GM19468 (cell line): Measurements from ENCODE around the gene RABAC1.

Source experiments
- ATAC-seq: cut with Tn5 transposase; IDR thresholded peaks from one replicate; pipeline ENCODE4 v1.9.1; 2021; ENCODE audit warnings: mild to moderate bottlenecking, moderate library complexity, moderate number of reproducible peaks; ENCODE audit not compliant: unreplicated experiment; ENCODE audit errors: extremely low read depth

RABAC1 gene

DNA sequence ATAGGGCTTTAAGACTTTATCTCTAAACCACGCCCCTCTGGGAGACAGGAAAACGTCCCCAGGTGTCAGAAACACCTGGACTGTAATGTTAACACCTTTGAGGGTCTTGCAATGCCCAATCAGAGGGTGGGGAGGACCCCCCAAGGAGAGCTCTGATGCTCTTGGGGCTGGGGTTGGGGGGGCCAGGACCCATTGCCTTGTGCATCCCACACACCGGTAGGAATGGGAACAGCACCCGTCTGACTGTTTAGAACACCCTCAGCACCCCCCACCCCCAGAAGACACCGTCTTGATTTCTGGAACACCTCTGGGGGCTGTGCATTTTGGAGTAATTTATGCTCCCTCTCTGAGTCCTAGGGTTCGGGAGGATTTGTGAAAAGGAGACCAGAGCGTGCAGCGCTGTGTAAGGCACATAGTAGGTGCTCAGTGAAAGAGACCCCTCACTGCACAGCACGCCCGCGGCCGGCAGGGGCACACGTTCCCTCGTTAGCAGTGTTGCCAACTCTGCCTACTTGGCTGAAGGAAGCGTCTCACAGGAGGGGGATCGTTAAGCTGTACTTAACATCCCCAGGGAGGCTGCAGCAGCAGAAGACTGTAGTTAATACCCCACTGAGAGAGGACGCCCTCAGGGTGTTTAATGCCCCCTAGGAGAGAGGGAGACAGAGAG, 28.1 kb downstream of the RABAC1 start:
- ATAC-seq = no peak

GRCh38 chr19:41930322-41930722, 28.8 kb downstream of the RABAC1 start:
- ATAC-seq = no peak

DNA sequence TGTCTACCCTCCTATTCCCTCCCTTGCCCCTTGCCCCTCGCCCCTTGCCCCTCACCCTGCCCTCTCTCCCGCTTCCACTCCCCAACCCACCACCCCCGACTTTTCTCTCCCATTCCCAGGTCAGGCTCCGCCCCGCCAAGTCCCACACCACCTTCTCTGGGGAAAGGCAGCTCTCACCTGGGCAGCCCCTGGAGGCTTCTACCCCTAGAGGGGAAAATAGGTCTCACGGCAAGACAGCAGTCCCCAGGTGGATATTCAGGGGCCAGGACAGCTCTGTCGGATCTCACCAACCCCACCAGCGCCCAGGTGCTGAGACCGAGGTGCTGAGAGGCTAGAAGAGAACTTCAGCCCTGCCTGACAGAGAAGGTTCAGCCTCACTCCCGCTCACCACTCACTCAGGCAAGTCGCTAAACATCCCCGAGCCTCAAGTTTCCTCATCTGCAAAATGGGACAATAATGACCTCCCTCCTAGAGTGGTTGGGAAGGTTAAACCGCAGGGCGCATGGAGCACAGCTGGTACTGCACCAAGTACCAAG, 29.5 kb downstream of the RABAC1 start:
- no peak for ATAC-seq

DNA sequence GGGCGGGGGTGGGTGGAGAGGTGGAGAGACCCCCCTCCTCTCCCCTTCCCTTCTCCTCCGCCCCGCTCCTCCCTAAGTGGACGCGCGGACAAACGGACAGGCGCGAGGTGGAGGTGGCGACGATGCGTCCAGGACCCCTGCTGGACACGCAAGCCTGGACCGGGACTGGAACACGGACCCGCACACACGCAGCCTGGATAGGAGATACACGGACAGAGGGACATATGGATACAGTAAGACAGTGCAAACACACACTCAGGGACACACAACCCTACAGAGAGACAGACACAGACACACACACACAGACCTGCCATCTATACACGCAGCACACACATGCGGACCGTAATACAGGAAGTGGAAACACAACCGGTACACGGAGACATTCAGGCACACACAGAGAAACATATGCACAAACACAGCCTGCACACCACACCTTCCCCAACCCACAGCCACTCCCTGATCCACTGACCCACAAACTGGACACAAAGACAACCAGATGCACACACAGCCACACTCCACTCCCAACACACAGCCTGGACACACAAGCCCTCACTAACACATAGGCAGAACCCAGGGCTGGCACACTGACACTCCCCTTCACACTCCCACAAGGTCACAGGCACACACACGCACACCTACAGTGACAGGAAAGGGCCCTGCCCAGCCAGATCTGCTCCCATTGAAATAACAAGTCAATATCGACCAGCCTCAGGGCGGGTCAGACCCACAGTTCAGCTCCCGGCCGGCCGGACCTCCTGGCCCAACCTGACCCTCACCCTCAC, 30.2 kb downstream of the RABAC1 start:
- ATAC-seq = no peak

DNA sequence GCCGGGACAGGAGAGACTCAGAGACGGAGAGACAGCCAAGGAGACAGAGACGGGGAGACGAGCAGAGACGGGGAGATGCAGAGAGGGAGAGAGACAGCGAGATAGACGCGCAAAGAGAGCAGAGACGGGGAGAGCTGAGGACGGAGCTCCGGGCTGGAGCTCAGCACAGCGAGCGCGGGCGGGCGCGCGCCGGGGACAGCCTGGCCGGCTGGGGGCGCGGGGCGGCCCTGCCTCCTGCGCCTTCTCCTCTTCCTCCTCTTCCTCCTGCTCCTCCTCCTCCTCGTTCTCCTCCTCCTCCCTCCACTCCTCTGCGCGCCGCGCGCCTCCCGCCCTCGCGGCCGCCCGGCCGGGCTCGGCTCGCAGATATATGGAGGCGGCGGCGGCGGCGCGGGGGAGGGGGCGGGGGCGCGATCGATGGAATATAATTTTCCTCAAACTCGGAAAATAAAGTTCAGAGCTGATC, 30.9 kb downstream of the RABAC1 start, which contains the start of gene ERFL:
TSS of gene ERFL (minus strand) at position 229 of the 463 bp plus-strand sequence. CDS start 15,530 bp downstream, outside the sequence.
- ATAC-seq = no peak

DNA sequence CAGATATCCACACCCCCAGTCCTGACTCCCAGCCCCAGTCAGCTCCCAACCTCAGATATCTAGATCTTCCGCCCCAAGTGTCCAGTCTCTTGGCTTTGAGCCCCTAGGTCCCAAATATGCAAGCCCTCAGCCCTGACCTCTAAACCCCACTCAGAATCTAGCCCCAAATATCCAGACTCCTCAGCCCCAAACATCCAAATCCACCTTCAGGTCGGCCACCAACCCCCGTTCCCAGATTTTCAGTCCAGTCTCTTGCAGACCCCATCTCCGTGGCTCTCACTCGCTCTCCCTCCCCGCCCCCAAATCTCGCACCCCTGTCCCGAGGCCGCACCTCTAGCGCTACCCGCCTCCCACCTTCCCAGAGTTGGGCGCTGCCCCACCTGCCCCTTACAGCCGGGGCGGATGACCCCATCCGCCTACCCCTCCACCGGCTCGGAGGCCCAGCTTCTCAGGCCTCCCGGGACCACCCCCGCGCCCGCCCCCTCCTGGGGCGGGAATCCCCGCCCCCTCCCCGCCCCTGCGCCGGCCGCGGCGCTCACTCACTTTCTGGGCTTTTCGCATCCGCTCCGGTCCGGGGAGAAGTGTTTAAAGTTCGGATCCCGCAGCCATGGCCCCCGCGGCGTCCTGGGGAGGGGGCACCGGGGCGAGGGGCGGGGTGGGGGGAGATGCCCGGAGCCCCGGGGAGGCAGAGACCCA, 31.5 kb downstream of the RABAC1 start:
- ATAC-seq = no peak

- ATAC-seq = no peak
Measured at GRCh38 chr19:41926763-41927496, 32.2 kb downstream of the RABAC1 start.

DNA sequence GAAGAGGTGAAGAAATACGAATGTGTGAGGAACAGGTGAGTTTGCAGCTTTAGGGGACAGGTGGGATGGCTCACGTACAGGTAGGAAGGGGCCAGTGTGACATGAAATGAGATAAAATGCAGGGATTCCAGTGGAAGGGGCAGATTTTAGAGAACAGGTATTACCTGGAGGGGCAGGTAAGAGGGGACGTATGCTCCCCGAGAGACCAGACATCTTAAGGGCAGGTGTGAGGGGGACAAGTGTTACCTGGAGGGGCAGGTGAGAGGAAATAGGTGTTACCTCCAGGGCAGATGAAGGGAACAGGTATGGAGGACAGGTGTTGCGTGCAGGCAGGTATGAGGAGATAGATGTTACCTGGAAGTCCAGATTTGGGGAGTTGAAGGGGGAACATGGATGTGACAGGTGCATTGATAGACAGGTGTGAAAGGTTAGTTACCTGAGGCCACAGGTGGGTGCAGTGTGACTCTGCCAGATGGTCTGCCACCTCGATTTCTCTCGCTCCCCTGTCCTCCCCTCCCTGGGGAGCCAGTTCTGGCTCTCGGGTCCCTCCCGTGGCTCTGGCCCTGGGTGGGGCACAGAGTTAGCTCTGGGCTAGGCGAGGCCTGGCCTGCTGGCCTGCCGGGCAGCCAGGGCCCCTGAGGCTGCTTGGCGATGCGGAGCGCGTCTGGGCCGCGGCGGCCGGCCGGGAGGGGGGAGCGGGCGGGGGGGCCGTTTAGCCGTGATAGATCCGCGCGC, 32.9 kb downstream of the RABAC1 start:
- no peak for ATAC-seq

DNA sequence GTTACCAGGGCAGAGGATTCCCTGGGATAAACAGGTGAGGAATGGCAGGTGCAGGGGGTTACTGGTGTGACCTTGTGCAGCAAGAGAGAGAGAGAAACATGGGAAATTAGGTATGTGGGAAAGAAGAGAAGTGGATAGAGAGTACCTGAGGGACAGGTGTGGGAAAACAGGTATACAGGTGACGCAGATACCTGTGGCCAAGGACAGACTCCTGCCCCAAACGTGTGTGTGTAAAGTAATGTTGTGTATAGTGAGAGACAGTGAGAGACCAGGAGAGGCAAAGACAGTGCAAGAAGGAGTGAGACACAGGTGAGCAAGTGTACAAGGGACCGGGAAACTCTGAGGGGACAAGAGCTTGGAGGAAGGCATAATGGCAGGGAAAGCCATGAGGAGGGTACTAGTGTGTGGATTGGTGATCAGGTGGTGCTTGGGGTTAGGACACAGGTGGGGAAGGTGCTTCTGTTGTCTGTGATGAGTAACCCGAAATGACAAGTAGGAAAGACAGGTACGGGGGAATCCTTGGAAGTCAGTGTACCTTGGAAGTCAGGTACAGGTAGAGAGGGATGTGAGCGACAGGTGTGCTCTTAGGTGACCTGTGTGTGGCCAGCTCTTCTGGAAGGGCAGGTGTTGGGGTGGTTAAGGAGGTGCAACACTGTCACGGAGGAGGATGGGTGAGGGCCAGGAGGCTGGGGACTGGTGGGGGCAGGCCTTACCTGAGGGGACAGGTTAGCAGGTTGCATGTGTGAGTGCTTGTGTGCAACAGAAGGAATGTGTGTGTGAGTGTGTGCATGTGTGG, 33.7 kb downstream of the RABAC1 start:
- ATAC-seq = no peak

DNA sequence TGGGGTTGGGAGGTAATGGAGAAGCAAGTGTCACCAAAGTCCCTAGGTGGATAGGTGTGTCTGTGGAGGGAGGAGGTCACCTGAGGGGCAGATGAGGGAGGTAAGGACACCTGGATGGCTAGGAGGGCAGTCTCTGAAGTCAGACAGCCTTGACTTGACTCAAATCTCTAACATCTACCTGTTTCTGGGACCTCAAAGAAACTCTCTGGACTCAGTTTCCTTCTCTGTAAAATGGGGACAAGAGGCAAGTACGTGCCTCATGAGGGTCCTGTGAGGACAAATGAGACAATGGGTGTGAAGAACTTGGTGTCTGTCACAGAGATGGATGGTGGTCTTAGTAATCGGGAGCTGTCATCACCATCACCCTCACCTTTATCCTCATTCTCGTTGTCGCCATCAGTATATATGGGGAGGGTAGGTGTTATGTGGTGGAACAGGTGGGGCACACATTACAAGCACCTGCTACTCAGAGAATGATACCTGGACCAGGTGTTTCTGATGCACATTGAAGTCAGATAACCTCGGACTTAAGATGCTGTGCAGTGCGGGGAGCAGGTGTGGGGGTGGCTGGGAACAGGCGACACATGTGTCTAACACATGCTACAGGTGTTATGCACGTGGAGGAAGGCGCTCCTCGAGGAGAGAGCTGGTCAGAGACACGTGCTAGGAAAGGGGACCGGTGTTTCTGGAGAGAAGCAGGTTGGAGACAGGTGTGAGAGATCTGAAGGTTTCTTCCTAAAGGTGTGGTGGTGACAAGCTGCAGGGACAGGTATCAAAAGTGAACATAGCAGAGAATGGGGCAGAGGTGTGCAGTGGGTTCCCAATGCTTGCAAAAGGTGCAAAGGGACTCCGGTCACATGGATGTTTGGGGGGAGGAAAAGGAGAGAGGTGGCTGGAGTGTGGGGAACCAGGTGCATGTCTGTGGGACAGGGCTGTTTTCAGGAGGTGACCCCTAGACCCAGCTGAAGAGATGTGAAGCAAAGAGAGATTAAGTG, 34.7 kb downstream of the RABAC1 start:
- no peak for ATAC-seq

DNA sequence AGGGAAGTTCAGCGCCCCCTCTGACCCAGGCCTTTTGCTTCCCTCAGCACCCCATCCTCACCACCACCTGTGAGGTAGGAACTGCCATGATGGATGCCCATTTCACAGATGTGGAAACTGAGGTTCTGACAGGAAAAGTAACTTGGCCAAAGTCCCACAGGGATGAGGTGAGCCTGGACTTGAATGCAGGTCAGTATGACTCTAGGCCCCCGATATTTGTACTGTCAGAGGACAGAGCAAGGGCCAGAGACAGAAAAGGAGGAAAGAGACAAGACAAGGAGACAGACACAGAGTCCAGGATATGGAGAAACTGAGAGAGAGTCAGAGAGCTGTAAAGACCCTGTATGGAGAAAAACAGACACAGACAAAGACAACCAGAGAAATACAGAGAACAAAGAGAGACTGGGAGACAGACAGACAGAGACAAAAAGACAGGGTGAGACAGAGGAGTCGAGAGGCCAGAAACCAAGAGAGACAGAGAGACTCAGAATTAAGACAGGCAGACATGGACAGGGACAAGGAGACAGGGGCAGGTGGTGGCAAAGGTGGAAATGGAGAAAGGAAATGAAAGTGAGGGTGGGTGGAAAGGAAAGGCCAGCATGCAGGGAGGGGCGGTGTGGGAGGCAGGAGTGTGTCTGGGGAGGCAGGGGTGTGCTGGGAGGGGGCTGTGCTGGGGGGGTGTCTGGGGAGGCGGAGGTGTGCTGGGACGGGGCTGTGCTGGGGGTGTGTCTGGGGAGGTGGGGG, 35.9 kb downstream of the RABAC1 start:
- no peak for ATAC-seq

DNA sequence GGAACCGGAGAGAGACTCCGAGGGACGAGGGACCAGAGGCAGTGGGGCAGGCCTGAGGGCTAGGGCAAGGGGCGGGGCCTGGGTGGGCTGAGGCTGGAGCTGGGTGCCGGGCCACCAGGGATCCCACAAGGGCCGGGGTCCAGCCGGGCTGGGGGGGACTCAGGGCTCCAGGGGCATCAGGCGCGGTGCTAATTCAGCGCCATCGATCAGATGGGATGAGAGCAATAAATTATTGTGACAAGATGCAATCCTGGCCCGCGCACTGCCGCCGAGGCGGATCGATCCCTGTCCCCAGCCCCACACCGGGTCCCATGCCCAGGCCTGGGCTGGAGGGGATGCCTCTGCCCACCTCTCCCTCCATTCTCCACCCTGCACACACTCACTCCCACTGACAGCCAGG, 36.5 kb downstream of the RABAC1 start:
- no peak for ATAC-seq

GRCh38 chr19:41921577-41922576, 37.2 kb downstream of the RABAC1 start:
- ATAC-seq = no peak

GRCh38 chr19:41920882-41921576, 38.1 kb downstream of the RABAC1 start:
- no peak for ATAC-seq
